ENCODE results near the gene NLRP6.
A peak's percentile ranks its signal among the peaks of the same experiment; 100 is the strongest.
"Not testable (repeated sequence)": the region's sequence is repeated elsewhere in the genome, so short reads cannot be mapped to it uniquely, and the experiment has no call there.

The NLRP6 gene

DNA sequence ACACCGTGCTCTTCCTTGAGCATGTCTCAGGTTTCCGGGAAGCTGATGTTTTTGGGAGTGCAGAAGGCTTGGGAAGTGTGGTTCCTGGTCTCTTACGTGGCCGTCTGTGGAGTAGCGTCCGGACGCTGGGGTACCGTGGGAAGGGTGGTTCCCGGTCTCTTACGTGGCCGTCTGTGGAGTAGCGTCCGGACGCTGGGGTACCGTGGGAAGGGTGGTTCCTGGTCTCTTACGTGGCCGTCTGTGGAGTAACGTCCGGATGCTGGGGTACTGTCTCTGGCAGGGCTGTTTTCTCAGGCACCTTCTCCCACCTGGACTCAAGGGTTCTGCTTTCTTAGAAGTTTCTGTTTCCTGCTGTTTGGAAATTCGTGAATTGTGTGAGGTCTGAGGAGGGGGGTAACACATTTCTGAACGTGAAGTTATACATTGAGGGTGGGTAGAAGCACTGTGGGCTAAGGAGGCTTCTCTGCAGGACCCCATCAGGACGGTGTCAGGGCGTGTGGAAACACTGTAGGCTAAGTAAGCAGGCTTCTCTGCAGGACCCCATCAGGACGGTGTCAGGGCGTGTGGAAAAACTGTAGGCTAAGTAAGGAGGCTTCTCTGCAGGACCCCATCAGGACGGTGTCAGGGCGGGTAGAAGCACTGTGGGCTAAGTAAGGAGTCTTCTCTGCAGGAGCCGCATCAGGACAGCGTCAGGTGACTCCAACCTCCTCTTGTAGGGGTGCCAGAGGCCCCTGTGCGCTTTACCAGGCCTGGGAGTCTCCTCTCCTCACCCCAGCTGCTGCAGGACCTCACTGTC lies 47.8 kb downstream of the NLRP6 start:
- DNase-seq (ENCODE audit: low read depth in 3 of 3): no peak

DNA sequence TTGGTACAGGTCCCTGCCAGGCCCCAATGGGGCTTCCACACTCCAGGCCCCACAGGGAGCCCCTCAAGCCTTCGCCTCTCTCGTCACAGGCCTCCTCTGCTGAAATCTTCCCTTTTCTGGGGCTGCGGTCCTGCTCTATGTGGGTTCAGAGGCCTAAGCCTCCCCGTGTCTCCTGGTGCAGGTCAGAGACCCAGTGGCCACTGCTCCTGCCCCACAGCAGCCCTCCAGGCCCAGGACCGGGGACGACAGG lies 48.3 kb downstream of the NLRP6 start:
- no peak for DNase-seq (ENCODE audit: low read depth in 3 of 3)

DNA sequence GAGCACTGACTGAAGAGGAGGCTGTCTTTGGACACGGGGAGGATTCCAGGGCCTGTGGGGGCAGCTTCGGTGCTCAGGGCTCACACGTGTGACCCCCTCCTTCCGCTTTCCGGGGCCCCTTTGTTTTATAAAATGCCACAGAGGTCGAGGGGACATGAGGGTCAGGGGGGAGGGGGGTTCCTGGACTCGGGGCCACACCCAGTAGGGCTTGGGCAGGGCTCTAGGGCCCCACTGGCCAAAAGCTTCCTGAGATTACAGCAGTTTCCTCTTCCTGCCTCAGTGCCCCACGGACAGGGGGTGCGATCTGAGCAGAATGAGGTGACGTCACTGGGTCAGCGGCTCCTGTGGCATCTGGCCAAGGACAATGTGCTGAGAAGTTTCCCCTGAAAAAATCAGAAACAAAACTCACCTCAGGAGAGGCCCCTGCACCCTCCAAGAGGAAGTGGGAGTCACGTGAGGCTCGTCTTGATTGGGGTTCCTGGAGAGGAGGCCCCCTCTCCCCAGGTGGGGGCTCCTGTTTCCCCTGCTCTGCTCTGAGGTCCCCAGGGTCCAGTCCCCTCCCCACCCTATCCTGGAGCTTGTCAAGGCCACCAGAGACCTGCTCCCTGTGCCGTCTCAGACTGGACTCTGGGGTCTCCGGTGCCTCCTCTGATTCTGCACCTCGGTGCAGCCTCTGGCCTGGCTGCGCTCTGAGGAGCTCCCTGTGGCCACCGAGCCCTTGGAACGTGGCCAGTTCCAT lies 48.8 kb downstream of the NLRP6 start:
- peak in 1 of 3 experiments; percentile 33 for DNase-seq (ENCODE audit: low read depth in 3 of 3)

DNA sequence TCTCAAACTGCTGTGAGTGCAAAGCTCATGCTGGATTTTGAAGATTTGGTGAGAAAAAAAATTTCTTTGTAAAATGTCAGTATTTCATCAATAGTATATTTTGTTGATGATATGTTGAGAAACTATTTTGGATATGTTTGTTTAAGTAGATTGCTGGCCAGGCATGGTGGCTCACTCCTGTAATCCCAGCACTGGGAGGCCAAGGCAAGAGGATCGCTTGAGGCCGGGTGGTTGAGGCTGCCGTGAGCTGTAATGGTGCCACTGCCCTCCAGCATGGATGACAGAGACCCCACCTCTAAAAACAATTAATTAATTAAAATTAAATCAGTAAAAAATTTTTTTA lies 49.3 kb downstream of the NLRP6 start:
- no peak for DNase-seq (ENCODE audit: low read depth in 3 of 3)

DNA sequence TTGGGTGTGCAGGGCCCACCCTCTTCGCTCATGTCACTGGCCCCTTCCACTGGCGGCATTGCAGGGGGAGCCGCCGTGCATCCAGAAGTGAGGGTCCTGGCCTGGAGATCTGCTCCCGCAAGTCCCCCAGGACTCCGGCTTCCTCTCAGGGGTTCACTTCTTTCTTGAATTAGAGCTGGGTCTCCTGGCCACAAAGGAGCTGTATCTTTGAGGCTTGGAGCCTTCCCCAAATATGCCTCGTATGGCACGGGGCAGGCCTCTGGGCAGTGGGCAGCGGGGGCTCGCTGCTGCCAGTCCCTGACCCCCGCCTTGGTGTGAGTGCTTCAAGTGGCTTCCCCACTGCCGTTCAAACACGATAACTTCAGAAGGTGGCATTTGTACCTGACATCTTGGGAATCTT lies 49.8 kb downstream of the NLRP6 start:
- no peak for DNase-seq (ENCODE audit: low read depth in 3 of 3)

DNA sequence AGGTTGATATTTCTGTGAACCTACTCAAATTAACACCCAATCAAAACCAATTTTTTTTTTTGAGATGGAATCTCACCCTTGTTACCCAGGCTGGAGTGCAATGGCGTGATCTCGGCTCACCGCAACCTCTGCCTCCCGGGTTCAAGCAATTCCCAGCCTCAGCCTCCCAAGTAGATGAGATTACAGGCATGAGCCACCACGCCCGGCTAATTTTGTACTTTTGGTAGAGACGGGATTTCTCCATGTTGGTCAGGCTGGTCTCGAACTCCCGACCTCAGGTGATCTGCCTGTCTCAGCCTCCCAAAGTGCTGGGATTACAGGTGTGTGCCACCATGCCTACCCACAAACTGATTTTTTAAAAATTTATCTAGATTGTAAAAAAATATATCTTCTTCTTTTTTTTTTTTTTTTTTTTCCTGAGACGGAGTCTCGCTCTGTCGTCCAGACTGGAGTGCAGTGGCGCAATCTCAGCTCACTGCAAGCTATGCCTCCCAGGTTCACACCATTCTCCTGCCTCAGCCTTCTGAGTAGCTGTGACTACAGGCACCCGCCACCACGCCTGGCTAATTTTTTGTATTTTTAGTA lies 50.4 kb downstream of the NLRP6 start:
- not testable (repeated sequence) for DNase-seq (ENCODE audit: low read depth in 3 of 3)

DNA sequence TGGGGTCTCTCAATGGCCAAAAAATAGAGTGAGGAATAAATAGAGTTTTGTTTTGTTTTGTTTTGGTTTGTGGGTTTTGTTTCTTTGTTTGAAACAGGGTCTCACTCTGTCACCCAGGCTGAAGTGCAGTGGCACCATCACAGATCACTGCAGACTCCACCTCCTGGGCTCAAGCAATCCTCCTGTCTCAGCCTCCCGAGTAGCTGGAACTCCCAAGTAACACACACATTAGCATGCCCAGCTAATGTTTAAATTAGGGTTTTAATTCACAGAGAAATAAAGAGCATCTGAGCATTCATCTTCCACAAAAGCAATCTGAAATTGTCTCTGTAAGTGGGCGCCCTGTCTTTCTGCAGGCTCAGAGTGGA lies 51.7 kb downstream of the NLRP6 start:
- DNase-seq (ENCODE audit: low read depth in 3 of 3): no peak

DNA sequence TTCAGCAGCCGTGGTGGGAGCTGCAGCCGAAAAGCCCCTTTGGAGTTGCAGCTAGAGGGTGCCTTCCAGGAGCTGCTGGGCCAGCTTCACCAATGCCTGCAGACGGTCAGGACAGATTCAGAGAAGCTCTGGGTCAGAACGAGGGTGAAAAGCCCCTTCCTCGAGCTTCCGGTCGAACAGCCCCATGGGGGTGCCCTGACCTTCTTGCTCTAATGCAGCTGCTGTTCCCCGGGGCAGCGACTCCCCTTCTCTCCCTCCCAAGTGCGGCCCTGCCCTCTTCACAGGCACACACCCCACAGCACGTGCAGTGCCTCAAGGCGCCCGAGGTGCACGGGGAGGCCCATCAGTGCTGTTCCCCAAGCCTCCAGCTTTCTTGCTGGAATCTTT lies 52.1 kb downstream of the NLRP6 start:
- DNase-seq (ENCODE audit: low read depth in 3 of 3): no peak

DNA sequence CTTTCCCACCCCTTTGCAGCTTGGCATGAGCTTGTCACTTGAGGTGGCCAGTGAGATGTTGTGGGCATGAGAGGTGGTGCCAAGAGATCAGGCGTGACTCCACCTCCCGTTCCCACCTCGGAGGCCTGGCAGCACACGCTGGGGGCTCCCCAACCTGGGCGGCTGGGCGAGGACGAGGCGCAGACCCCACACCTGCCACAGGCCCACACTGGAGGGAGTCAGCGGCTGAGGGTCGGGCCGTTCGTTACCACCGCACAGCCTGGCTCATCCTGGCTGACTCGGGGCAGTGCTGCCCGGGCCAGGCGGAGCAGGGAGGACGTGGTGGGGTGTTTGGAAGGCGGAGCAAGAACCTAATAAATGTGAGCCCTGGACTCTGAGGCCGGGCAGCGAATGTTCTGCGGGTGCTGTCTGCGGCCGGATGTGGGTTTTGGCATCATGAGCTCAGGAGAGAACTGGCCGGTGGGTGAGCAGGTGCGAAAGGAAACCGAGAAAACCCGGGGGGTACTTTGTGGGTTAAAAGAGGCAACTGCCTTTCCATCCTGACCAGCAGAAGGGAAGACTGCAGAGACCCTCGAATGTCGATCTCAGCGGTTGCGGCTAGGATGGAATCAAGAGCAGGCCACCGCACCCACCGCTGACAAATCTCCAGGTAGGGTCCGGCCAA lies 52.6 kb downstream of the NLRP6 start:
- DNase-seq (ENCODE audit: low read depth in 3 of 3): no peak

DNA sequence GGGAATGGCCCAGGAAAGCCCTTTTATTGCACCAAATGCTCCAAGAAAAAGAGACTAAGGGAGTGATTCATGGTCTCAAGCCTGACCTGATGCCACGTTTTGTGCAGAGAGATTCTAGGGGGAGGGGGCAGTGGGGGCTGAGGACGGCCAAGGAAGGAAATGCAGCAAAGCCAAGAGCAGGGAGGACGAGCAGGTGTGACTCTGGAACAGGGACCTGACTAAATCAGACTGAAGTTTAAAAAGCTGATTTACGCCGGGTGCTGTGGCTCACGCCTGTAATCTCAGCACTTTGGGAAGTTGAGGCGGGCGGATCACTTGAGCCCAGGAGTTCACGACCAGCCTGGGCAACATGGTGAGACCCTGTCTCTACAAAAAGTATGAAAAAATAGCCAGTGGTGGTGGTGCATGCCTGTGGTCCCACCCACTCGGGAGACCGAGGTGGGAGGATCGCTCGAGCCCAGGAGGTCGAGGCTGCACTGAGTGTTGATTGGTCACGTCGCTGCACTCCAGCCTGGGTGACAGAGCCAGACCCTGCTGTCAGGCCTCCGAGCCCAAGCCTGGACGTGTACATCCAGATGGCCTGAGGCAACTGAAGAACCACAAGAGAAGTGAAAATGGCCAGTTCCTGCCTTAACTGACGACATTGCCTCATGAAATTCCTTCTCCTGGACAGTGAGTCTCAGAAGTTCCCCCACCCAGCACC lies 53.3 kb downstream of the NLRP6 start:
- DNase-seq (ENCODE audit: low read depth in 3 of 3): no peak

DNA sequence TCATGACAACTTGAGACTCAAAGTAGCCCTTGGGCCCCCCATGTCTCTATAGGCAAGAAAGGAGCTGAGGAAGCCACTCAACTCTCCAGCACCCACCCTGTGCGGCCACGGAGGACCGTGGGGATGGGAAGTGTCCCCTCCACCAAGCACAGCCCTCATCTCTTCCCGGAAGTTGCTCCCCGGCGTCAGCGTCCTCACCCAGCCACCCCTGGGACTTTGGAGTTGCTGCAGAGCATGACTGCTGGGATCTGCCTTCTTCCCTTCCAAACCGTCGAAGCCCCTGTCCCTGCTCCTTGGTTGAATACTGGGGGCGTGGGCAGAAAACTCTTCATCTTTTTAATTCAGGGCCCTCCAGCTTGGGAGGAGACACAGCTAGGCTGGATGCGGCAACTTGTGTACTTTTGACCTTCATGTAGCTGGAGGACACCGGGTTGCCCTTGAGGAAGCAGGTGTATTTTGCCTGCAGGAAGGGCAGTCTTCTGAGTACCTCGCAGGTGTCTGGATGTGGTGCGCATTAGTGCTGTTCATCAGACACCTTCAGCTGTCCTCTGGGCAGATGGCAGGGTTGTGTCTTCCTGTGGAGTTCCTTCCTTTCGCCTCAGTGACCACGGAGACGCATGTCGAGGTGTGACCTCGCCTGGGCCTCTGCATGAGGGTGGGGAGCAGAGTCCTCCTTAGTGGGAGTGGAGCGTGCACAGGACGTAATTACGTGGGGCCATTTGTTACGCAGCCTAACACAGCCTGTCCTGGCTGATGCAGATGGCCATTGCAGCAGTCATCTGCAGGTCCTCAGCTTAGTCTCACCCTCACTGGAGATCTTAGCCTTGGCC lies 54.7 kb downstream of the NLRP6 start:
- DNase-seq (ENCODE audit: low read depth in 3 of 3): no peak

DNA sequence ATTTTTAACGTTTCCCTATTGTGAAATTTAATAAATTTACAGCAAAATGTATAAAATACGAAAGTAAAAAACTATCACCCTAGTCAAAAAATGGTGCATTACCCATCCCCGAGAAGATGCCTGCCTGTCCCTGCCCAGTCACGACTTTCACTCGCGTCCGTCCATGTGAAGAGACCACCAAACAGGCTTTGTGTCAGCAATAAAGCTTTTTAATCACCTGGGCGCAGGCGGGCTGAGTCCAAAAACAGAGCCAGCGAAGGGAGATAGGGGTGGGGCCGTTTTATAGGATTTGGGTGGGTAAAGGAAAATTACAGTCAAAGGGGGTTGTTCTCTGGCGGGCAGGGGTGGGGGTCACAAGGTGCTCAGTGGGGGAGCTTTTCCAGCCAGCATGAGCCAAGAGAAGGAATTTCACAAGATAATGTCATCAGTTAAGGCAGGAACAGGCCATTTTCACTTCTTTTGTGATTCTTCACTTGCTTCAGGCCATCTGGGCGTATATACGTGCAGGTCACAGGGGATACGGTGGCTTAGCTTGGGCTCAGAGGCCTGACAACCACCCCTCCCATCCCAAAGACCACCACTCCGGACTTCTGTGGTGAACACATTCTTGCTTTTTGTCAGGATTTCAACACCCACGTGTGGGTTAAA lies 55.5 kb downstream of the NLRP6 start:
- DNase-seq (ENCODE audit: low read depth in 3 of 3): not testable (repeated sequence)

DNA sequence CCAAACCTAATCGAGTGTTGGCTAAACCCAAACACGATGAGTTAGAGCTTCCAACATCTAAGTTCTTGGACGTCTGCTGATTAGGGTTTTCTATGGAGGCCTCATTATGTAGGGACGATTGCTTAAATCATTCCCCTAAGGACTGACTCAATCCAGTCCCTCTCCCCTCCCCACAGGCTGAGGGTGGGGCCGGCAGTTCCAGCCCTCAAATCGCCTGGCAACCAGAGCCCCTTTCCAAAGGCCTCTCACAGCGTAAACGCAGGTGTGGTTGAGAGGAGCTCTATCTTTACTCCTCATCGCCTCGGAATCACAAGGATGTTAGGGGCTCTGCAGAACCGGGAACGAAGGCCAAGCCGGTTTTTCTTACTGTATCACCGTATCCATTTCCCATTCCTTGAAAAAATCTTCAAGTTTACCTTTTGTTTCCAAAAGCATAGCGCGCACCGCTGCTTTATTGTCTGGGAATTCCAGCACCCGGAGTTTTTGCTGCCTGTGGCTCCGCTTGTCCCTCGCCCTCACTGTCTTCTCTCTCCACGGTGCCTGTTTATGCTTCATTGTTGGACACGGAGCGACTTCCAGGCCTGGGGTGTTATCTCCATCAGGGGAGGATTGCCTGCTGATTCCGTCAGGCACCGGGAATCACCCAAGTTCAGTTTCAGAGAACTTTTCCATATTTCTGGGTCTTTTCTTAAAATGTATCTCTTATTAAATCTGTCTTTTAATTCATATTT lies 56.2 kb downstream of the NLRP6 start:
- DNase-seq (ENCODE audit: low read depth in 3 of 3): no peak
